Fibroblast of lung (primary cell): ENCODE measurements around the gene NDUFS3. TPM values are rescaled to one million over a fixed set of nuclear protein-coding genes. Genes with fewer than 3 reads are reported as not detected.

Experiments used
- DNase-seq, 2 donors: peaks; one replicate each; pipeline versions ENCODE4 v3.0.0 to v3.0.0-alpha.2; 2010; ENCODE audit warnings: low read depth in 2 of 2
- H2AFZ ChIP-seq: 2 replicates; pipeline ENCODE4 v1.5.1; 2012; ENCODE audit warnings: low read length, control low read depth, inconsistent platforms
- H3K27ac ChIP-seq: 2 replicates; pipeline ENCODE4 v1.5.1; 2011; ENCODE audit warnings: low read length, control low read depth; ENCODE audit not compliant: insufficient read depth
- H3K27me3 ChIP-seq: 2 replicates; pipeline ENCODE4 v1.5.1; 2011; ENCODE audit warnings: mild to moderate bottlenecking, low read length; ENCODE audit not compliant: control insufficient read depth, insufficient read depth
- H3K36me3 ChIP-seq: 2 replicates; pipeline ENCODE4 v1.5.1; 2011; ENCODE audit warnings: low read length; ENCODE audit not compliant: control insufficient read depth, insufficient read depth
- H3K4me1 ChIP-seq: 2 replicates; pipeline ENCODE4 v1.5.1; 2011; ENCODE audit warnings: low read length; ENCODE audit not compliant: control insufficient read depth, insufficient read depth; ENCODE audit errors: extremely low read depth
- H3K4me2 ChIP-seq: 2 replicates; pipeline ENCODE4 v1.5.1; 2011; ENCODE audit warnings: low read length, control low read depth; ENCODE audit not compliant: insufficient read depth; ENCODE audit errors: extremely low read depth
- H3K4me3 ChIP-seq, 4 experiments: fragments of 200-600 bp in 1 of 4; sonication (generic) in 1 of 4; replicated peaks in 1 of 4; 2 replicates each; pipeline ENCODE4 v1.5.1; 2011 to 2016; ENCODE audit warnings: low read length in 4 of 4, low read depth in 3 of 4, mild to moderate bottlenecking in 3 of 4, control low read depth in 2 of 4, inconsistent platforms in 1 of 4, mixed read lengths in 1 of 4; ENCODE audit not compliant: insufficient read depth in 1 of 4; ENCODE audit errors: control extremely low read depth in 1 of 4
- H3K79me2 ChIP-seq: 2 replicates; pipeline ENCODE4 v1.5.1; 2012; ENCODE audit warnings: mild to moderate bottlenecking, low read length, inconsistent platforms; ENCODE audit not compliant: control insufficient read depth, insufficient read depth
- H3K9ac ChIP-seq: 2 replicates; pipeline ENCODE4 v1.5.1; 2011; ENCODE audit warnings: mild to moderate bottlenecking, low read length, control low read depth; ENCODE audit not compliant: insufficient read depth
- H3K9me3 ChIP-seq: 2 replicates; pipeline ENCODE4 v1.5.1; 2012; ENCODE audit warnings: low read depth, low read length; ENCODE audit not compliant: control insufficient read depth, insufficient read depth
- H4K20me1 ChIP-seq: 2 replicates; pipeline ENCODE4 v1.5.1; 2011; ENCODE audit warnings: low read length; ENCODE audit not compliant: control insufficient read depth, insufficient read depth; ENCODE audit errors: extremely low read depth
- CTCF ChIP-seq, 2 donors: IDR thresholded peaks in 1 of 2; conservative IDR thresholded peaks in 1 of 2; 1 replicate in 1 of 2; 2 replicates in 1 of 2; pipeline ENCODE4 v1.5.1; 2011 to 2012; ENCODE audit warnings: low read length in 2 of 2, control low read depth in 1 of 2, inconsistent platforms in 1 of 2, low read depth in 1 of 2, mild to moderate bottlenecking in 1 of 2
- EZH2 ChIP-seq: IDR thresholded peaks from 2 replicates; pipeline ENCODE4 v1.5.1; 2012; ENCODE audit warnings: low read length, control low read depth, mild to moderate bottlenecking; ENCODE audit errors: missing control alignments
- polyA plus RNA-seq, 2 donors: library from polyadenylated mRNA; depleted of rRNA in 1 of 2; stranded (reverse) in 1 of 2; unstranded in 1 of 2; fragments of >200 nt; gene quantifications; 2 replicates each; pipeline ENCODE4 v1.2.1, GENCODE V29; 2011 to 2012; ENCODE audit warnings: missing spikeins in 1 of 2
- total RNA-seq: library from RNA; depleted of rRNA; stranded (reverse); fragments of >200 nt; gene quantifications from 2 replicates; pipeline ENCODE4 v1.2.1, GENCODE V29; 2014

NDUFS3 gene
- total and polyA plus RNA-seq, 2 donors (not counting 1 experiment from before 2014, with no cell fraction given): 76.5 to 113 TPM

GRCh38 chr11:47589584-47589976, 10.7 kb downstream of the NDUFS3 start:
- Histone ChIP-seq H4K20me1 (no peaks in the 10 kb centered on the region), H3K9me3 (no peaks in the 10 kb centered on the region), H3K79me2 (no peaks in the 10 kb centered on the region), H3K4me3 (no peak overlapping the region), H3K4me1 (no peaks in the 10 kb centered on the region), H3K27me3 (peaks cover 34% of the 10 kb centered on the region), H3K4me2 (no peak overlapping the region), H3K9ac (no peak overlapping the region), H3K27ac (no peak overlapping the region), H3K36me3 (no peaks in the 10 kb centered on the region), H2AFZ (no peak overlapping the region)
- TF ChIP-seq CTCF (conservative IDR thresholded peaks at IDR 0.05 in 1 of 2, IDR thresholded peaks at IDR 0.05 in 1 of 2; ENCODE audit: low read depth in 1 of 2, low read length in 2 of 2): no peak
- no peak for TF ChIP-seq EZH2
- DNase-seq: no peak

GRCh38 chr11:47589977-47590861, 11.3 kb downstream of the NDUFS3 start:
- peak in 1 of 2 donors; percentile 25 for DNase-seq
- Histone ChIP-seq H3K36me3 (no peaks in the 10 kb centered on the region), H3K4me1 (no peaks in the 10 kb centered on the region), H3K4me3 (no peak overlapping the region), H3K9me3 (no peaks in the 10 kb centered on the region), H4K20me1 (no peaks in the 10 kb centered on the region), H3K4me2 (no peak overlapping the region), H3K27ac (no peak overlapping the region), H3K79me2 (no peaks in the 10 kb centered on the region), H3K9ac (no peak overlapping the region), H3K27me3 (peaks cover 40% of the 10 kb centered on the region), H2AFZ (peak overlapping the region; percentile 15)
- TF ChIP-seq CTCF (conservative IDR thresholded peaks at IDR 0.05 in 1 of 2, IDR thresholded peaks at IDR 0.05 in 1 of 2; ENCODE audit: low read depth in 1 of 2, low read length in 2 of 2): no peak
- no peak for TF ChIP-seq EZH2

- H3K79me2 ChIP-seq: no peaks in the 10 kb centered on the region
- no peaks in the 10 kb centered on the region for H3K9me3 ChIP-seq
- no peak overlapping the region for H3K27ac ChIP-seq
- H3K9ac ChIP-seq: no peak overlapping the region
- peaks cover 41% of the 10 kb centered on the region for H3K27me3 ChIP-seq
- no peak for DNase-seq
- no peak overlapping the region for H3K4me2 ChIP-seq
- no peaks in the 10 kb centered on the region for H4K20me1 ChIP-seq
- no peaks in the 10 kb centered on the region for H3K36me3 ChIP-seq
- H2AFZ ChIP-seq: no peak overlapping the region
- H3K4me1 ChIP-seq: no peaks in the 10 kb centered on the region
- TF ChIP-seq CTCF (conservative IDR thresholded peaks at IDR 0.05 in 1 of 2, IDR thresholded peaks at IDR 0.05 in 1 of 2; ENCODE audit: low read depth in 1 of 2, low read length in 2 of 2) (no peak), EZH2 (no peak)
- H3K4me3 ChIP-seq: no peak overlapping the region
These were observed 12.9 kb downstream of the NDUFS3 start for GRCh38 chr11:47591764-47592163.
